RWPE1 (cell line): ENCODE measurements around the gene KRT20.

Experiments used
- CTCF ChIA-PET: fragments of 350-600 bp; sonication (Branson Sonifier 250); formaldehyde crosslinking; extraction: SDS; loops from one replicate; lab custom pipeline; 2021; lab: Yijun Ruan, JAX
- POLR2A ChIA-PET: fragments of 400-600 bp; formaldehyde crosslinking; extraction: SDS; loops from one replicate; lab custom pipeline; 2020; ENCODE audit warnings: antibody characterized with exemption; ENCODE audit not compliant: low non-redundant PET; lab: Yijun Ruan, JAX
- DNase-seq: peaks from one replicate; pipeline ENCODE4 v3.0.0; 2012; ENCODE audit warnings: low spot score
- H3K27ac ChIP-seq: fragments of 450-650 bp; 2 replicates; pipeline ENCODE4 v1.5.1; 2017
- CTCF ChIP-seq: fragments of 450-650 bp; conservative IDR thresholded peaks from 2 replicates; pipeline ENCODE4 v1.5.1; 2017; ENCODE audit warnings: low read depth, mild to moderate bottlenecking

KRT20 gene

GRCh38 chr17:40872416-40872815 lies 12.6 kb downstream of the KRT20 start:
- no peak overlapping the region for H3K27ac ChIP-seq
- ChIA-PET CTCF (no interaction called here), POLR2A (no interaction called here)
- TF ChIP-seq CTCF = no peak
- no peak for DNase-seq

- TF ChIP-seq CTCF = no peak
- POLR2A ChIA-PET = no interaction called here
- H3K27ac ChIP-seq = no peak overlapping the region
- CTCF ChIA-PET = interaction anchor here (0.5 to 1.0 kb wide), 5 partner anchors 14 to 792 kb away, joined by 3 read pairs; no protein-coding TSS in a partner anchor
- DNase-seq = no peak
These were observed 13.7 kb downstream of the KRT20 start for GRCh38 chr17:40871316-40871715.

- ChIA-PET POLR2A (no interaction called here), CTCF (interaction anchor here (1.0 kb wide), 1 partner anchor 15 kb away, joined by 3 read pairs; the partner anchor contains the start of gene KRT20)
- DNase-seq = no peak
- TF ChIP-seq CTCF = no peak
- H3K27ac ChIP-seq = no peak overlapping the region
These were observed 14.9 kb downstream of the KRT20 start for GRCh38 chr17:40870136-40870535.

DNA sequence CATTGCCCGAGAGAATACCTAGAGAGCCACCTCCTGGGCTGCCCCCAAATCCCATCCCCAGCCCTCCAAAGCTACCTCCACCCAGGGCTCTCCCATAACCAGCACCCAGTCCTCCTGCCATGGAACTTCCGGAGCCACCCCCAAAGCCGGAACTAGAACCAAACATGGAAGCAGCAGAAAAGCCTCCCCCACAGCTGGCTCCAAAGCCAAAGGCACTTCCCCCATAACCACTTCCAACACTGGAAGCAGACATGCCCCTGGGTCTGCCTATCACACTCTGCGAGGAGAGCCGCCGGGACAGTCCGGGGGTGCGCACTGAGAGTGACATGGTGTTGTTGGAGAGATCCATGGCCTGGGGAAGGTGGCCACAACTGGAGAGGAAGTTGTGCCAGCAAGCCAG lies 18.2 kb downstream of the KRT20 start, which contains the start of gene KRT12:
Gene KRT12 (minus strand): TSS at position 386 of the 400 bp plus-strand sequence. CDS start 37 bp downstream, at position 349.
- CTCF ChIA-PET = no interaction called here
- POLR2A ChIA-PET = no interaction called here
- DNase-seq = no peak
- no peak within 1 kb of the TSS for H3K27ac ChIP-seq
- TF ChIP-seq CTCF = no peak

DNA sequence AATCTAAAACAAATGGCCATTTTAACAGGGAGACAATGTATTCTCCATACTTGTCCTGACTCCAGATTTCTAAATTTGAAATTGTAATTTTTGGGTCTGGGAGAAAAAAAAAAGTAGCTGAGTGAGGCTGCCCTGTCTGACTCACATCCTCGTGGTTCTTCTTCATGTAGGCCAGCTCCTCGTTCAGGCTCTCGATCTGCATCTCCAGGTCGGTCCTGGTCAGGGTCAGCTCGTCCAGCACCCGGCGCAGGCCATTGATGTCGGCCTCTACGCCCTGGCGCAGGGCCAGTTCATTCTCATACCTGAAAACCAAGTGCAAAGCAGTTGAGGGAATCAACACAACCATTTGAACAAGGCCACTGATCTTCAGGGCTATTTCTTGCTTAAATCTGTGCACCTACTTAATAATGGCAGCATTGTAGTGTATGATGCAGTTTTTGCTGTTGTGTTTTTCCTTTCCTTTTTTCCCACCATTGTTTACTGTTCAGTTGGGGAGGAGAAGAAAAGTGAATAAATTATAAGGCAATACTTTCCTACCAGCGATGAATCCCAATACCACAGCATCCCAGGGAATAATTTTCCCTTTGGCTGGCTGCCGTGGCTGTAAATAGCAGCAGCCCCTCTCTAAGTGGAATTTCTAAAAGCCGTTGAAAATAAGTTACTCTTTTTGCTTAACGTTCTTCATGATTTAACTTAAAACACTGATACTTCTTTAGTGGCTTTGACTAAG lies 20.2 kb downstream of the KRT20 start:
- no peak overlapping the region for H3K27ac ChIP-seq
- ChIA-PET POLR2A (interaction anchor here (0.6 kb wide), 1 partner anchor 48 kb away, joined by 3 read pairs; no protein-coding TSS in a partner anchor), CTCF (no interaction called here)
- no peak for DNase-seq
- no peak for TF ChIP-seq CTCF

GRCh38 chr17:40862985-40863733 lies 21.9 kb downstream of the KRT20 start:
- H3K27ac ChIP-seq = no peak overlapping the region
- POLR2A ChIA-PET = no interaction called here
- TF ChIP-seq CTCF = no peak
- no peak for DNase-seq
- CTCF ChIA-PET = interaction anchor here (0.6 to 1.0 kb wide), 3 partner anchors 8 to 786 kb away, joined by 3 to 6 read pairs (median 3); no protein-coding TSS in a partner anchor
